BLaER1 (cell line): ENCODE data around the gene FTCD.
A peak's percentile ranks its signal among the peaks of the same experiment; 100 is the strongest.

Source experiments
- H3K27ac ChIP-seq: shearing (Covaris generic); formaldehyde crosslinking; 2 replicates; pipeline ENCODE4 v1.8.1; 2022
- H3K27me3 ChIP-seq: shearing (Covaris generic); formaldehyde crosslinking; 2 replicates; pipeline ENCODE4 v1.8.1; 2022
- H3K36me3 ChIP-seq: shearing (Covaris generic); formaldehyde crosslinking; 2 replicates; pipeline ENCODE4 v1.8.1; 2022
- H3K4me1 ChIP-seq: shearing (Covaris generic); formaldehyde crosslinking; 2 replicates; pipeline ENCODE4 v1.8.1; 2022
- H3K4me2 ChIP-seq: shearing (Covaris generic); formaldehyde crosslinking; 2 replicates; pipeline ENCODE4 v1.8.1; 2022
- H3K4me3 ChIP-seq: shearing (Covaris generic); formaldehyde crosslinking; 2 replicates; pipeline ENCODE4 v1.8.1; 2022
- H3K9ac ChIP-seq: shearing (Covaris generic); formaldehyde crosslinking; 2 replicates; pipeline ENCODE4 v1.8.1; 2022
- H3K9me3 ChIP-seq: shearing (Covaris generic); formaldehyde crosslinking; 2 replicates; pipeline ENCODE4 v1.8.1; 2022
- H4K20me1 ChIP-seq: shearing (Covaris generic); formaldehyde crosslinking; 2 replicates; pipeline ENCODE4 v1.8.1; 2022
- Cebpa-rat ChIP-seq: shearing (Covaris generic); IDR thresholded peaks from 2 replicates; pipeline ENCODE4 v1.8.1; 2022

Gene FTCD

DNA sequence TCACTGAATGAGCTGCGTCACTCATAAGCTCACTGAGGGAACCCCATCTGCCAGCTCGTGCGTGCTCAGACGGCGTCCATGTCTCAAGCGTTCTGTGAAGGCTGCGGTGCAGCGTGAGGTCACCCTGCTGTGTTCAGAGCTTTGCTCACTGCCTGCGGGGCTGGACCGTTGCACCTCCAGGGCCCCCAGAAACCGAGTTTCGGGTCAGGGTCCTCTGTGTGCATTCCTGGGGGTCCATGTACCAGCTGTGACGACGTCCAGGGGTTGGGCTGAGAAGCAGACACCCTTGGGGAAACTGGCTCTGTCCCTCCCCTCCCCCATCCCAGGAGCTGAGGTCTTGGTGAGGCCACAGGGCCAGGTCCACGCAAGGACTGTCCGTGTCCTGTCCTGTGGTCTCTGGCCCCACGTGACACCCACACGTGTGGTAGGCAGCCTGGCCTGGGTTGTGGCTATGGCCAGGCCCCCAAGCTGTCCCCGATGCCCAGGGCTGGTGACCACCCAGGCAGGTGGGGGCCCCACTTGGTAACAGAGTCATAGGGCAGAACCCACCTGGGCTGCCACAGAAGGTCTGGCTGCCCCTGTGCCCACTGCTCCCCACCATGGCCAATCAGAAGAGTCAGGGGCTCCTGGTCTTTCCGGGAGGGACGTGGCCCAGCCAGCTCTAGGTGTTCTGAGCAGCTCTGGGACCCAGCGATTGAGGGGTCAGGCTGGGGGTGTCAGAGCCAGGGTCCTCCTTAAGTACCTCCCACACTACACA is 24.4 kb downstream of the FTCD start:
- Histone ChIP-seq H3K36me3 (no peaks in the 10 kb centered on the region), H3K4me1 (peaks cover 28% of the 10 kb centered on the region), H3K27ac (no peak overlapping the region), H3K9me3 (no peaks in the 10 kb centered on the region), H3K4me2 (no peak overlapping the region), H3K9ac (no peak overlapping the region), H3K4me3 (no peak overlapping the region), H4K20me1 (peaks cover 48% of the 10 kb centered on the region), H3K27me3 (0 out of 2 replicates have a peak, but pooled peaks cover 2% of the 10 kb centered on the region)
- TF ChIP-seq Cebpa-rat = no peak

DNA sequence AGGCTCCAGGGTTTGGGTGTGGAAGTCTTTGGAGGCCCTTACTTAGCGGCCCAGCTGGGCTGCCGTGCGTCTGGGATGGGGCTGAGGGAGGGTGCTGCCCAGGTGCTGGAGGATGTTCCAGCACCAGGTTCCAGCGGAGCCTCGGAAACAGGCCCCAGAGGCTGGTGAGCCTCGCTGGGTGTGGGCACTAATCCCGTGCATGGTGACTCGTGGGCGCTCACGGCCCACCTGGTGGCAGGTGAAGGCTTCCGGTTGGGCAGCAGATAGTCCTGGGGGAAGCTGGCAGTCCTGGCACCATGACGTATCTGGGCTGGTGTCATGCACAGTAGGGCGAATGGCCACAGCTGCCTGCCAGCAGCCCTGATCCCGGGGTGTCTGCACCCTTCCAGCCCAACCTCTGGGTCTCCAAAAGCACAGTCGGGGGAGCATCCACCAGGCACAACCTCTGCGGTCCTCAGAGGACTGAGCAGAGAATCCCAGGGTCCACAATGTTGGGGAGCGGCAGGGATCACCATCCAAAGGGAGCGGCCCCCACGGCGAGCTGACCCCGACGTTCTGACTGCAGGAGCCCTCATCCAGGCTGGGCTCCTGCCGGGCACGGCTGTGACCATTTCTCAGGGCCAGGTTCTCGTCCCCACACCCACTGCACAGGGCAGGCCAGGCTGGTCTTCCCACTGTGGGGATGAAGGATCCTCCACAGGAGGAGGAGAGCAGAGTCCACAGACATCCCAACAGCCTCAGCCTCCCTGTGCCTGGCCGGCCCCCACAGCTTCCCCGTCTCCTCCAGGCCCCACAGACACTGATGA is 25.3 kb downstream of the FTCD start:
- H3K36me3 ChIP-seq = no peaks in the 10 kb centered on the region
- no peak overlapping the region for H3K9ac ChIP-seq
- H4K20me1 ChIP-seq = peaks cover 49% of the 10 kb centered on the region
- no peaks in the 10 kb centered on the region for H3K9me3 ChIP-seq
- peaks cover 37% of the 10 kb centered on the region for H3K4me1 ChIP-seq
- no peak for TF ChIP-seq Cebpa-rat
- H3K27ac ChIP-seq = no peak overlapping the region
- no peak overlapping the region for H3K4me2 ChIP-seq
- no peak overlapping the region for H3K4me3 ChIP-seq
- H3K27me3 ChIP-seq = 0 out of 2 replicates have a peak, but pooled peaks cover 2% of the 10 kb centered on the region

DNA sequence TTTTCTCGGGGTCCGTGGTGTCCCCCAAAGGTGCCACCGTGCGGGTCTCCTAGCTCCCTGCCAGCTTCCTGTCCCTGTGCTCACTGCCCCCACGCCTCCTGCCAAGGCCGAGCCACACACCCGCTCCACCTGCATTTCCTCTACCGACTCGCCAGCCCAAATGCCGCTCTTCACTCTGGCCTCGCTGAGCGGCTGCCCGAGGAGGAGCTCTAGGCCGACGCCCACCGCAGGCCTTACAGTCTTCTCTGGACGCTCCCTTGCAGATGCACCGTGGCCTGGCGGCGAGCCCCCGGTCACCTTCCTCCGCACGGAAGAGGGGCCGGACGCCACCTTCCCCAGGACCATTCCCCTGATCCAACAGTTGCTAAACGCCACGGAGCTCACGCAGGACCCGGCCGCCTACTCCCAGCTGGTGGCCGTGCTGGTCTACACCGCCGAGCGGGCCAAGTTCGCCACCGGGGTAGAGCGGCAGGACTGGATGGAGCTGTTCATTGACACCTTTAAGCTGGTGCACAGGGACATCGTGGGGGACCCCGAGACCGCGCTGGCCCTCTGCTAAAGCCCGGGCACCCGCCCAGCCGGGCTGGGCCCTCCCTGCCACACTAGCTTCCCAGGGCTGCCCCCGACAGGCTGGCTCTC is 26.3 kb downstream of the FTCD start:
- Histone ChIP-seq H3K27ac (no peak overlapping the region), H3K4me1 (peaks cover 46% of the 10 kb centered on the region), H3K27me3 (0 out of 2 replicates have a peak, but pooled peaks cover 2% of the 10 kb centered on the region), H3K4me3 (no peak overlapping the region), H3K9me3 (no peaks in the 10 kb centered on the region), H4K20me1 (peaks cover 49% of the 10 kb centered on the region), H3K9ac (no peak overlapping the region), H3K4me2 (no peak overlapping the region), H3K36me3 (no peaks in the 10 kb centered on the region)
- TF ChIP-seq Cebpa-rat = no peak

DNA sequence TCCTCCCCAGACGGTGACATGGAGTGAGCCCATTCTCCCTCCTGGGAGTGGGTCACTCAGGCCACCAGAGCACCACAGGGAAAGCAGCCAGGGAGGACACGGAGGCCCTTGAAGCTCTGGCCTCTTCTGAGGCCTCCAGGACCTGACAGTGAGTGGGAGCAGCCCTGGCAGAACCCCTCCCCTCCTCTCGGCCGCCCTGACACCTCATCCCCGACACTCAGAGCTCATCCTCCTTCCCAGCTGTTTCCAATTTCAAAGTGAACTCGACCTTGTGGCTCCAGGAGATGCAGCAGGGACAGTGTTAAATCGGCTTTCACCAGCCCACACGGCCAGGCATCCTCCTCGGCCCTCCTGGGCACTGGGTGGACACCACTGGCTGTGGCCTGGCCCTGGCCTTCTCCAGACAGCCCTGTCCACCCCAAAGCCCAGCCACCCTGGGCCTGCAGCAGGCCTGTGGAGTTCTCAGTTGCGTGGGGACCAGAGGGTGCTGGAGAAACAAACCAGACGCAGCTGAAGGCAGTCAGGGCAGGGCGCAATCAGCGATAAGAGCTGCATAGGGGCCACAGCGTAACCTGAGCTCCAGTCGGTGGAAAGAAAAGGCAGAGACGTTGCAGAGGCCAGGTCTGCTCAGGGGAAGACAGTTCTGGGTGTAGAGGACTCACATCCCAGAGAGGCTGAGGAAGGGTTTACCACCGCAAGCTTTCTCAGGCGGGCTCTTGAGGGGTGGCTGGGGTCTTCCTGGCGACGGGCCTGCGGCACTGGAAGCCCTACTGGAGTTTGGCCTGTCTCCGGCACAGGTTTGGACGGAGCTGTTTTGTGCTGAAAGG is 27.1 kb downstream of the FTCD start:
- peak overlapping the region; percentile 77 for H3K4me2 ChIP-seq
- H3K4me1 ChIP-seq = peaks cover 46% of the 10 kb centered on the region
- H3K27ac ChIP-seq = no peak overlapping the region
- TF ChIP-seq Cebpa-rat = no peak
- H3K27me3 ChIP-seq = 0 out of 2 replicates have a peak, but pooled peaks cover 2% of the 10 kb centered on the region
- H3K4me3 ChIP-seq = no peak overlapping the region
- no peak overlapping the region for H3K9ac ChIP-seq
- H4K20me1 ChIP-seq = peaks cover 49% of the 10 kb centered on the region
- no peaks in the 10 kb centered on the region for H3K9me3 ChIP-seq
- no peaks in the 10 kb centered on the region for H3K36me3 ChIP-seq

DNA sequence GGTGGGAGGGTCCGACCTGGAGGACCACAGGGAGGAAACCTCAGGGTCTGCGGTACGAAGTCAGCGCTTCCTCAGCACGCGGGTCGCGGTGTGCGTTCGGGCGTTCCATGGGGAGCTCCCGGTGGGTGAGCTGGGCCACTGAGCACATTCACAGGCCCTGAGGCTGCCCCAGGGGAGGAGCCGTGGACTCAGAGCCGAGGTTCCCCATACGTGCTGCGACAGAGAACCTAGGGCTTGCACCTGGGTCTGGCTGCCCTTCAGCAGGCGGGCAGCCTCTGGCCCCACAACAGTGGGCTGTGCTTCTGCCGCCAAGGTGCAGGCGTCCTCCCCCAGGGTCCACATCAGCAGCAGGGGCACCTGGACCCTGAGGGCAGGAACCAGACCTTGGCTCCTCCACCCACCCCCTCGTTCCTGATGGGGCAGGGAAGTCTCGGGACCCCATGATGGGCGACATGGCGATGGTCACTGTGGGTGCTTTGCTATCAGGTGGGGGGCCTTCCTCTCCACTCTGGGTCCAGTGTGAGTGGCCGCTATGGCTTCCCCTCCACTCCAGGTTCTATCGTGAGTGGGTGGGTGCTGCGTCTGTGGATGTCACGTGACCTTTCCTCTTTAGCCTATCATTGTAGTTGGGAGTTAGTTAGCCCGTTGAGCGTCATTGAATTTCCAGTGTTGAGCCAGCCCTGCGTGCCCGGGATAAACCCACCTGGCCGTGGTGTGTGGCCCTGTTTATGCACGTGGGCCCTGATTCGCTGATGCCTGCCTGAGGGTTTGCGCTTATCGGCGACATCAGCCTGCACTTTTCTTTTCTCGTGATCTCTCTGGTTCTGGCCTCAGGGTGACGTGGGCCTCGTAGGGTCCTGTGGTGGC is 27.9 kb downstream of the FTCD start:
- no peak overlapping the region for H3K9ac ChIP-seq
- peaks cover 50% of the 10 kb centered on the region for H4K20me1 ChIP-seq
- H3K36me3 ChIP-seq = no peaks in the 10 kb centered on the region
- H3K4me3 ChIP-seq = no peak overlapping the region
- 0 out of 2 replicates have a peak, but pooled peaks cover 2% of the 10 kb centered on the region for H3K27me3 ChIP-seq
- peaks cover 46% of the 10 kb centered on the region for H3K4me1 ChIP-seq
- H3K27ac ChIP-seq = no peak overlapping the region
- TF ChIP-seq Cebpa-rat = no peak
- H3K4me2 ChIP-seq = peak overlapping the region; percentile 77
- H3K9me3 ChIP-seq = no peaks in the 10 kb centered on the region

DNA sequence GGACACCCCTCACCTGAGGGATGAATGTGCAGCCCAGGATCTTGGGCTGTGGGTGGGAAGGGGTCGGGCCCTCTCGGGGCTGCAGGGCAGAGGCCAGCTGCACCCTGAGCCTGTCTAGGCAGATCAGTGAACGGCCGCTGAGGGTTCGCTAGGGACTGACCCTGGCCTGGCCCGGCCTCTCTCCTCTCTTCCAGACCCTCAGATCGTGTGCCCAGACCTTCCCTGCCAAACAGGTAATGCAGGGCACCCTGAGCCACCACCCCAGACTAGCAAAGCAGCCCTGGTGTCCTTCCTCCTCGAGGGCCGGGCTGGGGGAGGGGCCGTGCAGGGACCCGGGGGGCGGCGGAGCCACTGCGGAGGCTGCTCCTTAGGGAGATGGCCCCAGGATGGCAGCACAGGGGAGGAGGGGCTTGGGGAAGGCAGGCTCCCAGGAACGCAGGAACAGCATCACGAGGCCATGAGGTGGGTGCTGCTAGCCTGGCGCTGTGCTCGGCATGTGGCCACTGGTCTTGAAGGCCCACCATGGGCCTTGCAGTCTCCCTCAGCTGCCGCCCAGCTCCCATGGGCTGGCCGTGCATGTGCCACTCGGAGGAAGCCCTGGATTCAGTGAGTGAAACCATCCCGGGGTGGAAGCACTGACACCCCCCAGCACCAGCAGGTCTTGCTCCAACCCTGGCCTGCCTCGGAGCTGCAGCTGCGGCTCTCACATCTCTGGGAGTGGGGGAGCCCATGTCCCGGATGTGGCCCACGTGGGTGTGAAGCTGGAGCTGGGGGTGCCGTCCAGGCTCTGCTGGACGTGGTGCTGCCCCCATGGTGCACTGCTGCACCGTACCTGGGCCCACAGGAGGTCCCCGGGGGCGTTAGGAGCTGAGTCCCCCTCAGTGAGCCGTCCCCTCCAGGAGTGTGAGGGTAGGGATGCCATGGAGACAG is 28.8 kb downstream of the FTCD start:
- Histone ChIP-seq H3K4me1 (peaks cover 46% of the 10 kb centered on the region), H3K27ac (peak overlapping the region; percentile 30; the same call in 1 of the 2 replicates), H3K27me3 (0 out of 2 replicates have a peak, but pooled peaks cover 2% of the 10 kb centered on the region), H3K36me3 (peaks cover under 1% of the 10 kb centered on the region; the same call in 1 of the 2 replicates), H3K9ac (no peak overlapping the region), H3K4me3 (no peak overlapping the region), H4K20me1 (peaks cover 55% of the 10 kb centered on the region), H3K4me2 (peak overlapping the region; percentile 77), H3K9me3 (no peaks in the 10 kb centered on the region)
- no peak for TF ChIP-seq Cebpa-rat

DNA sequence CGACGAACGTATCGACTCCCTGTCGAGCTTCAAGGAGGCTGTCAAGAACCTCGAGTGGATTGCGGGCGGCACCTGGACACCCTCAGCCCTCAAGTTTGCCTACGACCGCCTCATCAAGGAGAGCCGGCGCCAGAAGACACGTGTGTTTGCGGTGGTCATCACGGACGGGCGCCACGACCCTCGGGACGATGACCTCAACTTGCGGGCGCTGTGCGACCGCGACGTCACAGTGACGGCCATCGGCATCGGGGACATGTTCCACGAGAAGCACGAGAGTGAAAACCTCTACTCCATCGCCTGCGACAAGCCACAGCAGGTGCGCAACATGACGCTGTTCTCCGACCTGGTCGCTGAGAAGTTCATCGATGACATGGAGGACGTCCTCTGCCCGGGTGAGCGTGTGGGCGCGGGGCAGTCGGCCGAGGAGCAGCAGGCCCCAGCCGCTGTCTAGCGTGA is 29.5 kb downstream of the FTCD start:
- peaks cover 47% of the 10 kb centered on the region for H3K4me1 ChIP-seq
- no peak overlapping the region for H3K4me3 ChIP-seq
- no peak for TF ChIP-seq Cebpa-rat
- H4K20me1 ChIP-seq = peaks cover 52% of the 10 kb centered on the region
- H3K27ac ChIP-seq = no peak overlapping the region
- H3K36me3 ChIP-seq = peaks cover 6% of the 10 kb centered on the region; the same call in 1 of the 2 replicates
- no peaks in the 10 kb centered on the region for H3K9me3 ChIP-seq
- H3K9ac ChIP-seq = no peak overlapping the region
- H3K4me2 ChIP-seq = peak overlapping the region; percentile 77
- 0 out of 2 replicates have a peak, but pooled peaks cover 2% of the 10 kb centered on the region for H3K27me3 ChIP-seq
